Endothelial cell of umbilical vein (primary cell): ENCODE measurements around the gene MAPK8IP2. TPM values are rescaled to one million over a fixed set of nuclear protein-coding genes. Genes with fewer than 3 reads are reported as not detected.
A peak's percentile ranks its signal among the peaks of the same experiment; 100 is the strongest.

ENCODE experiments used
- BruUV-seq: library from RNA; stranded (reverse); fragments of 400-500 nt; replicated peaks from 2 replicates; lab custom pipeline; 2021; lab: Mats Ljungman, UMichigan
- CTCF ChIA-PET: fragments of 300-600, 350-600 bp; sonication (Branson Sonifier 250); formaldehyde crosslinking; loops from one replicate; lab custom pipeline; 2021; ENCODE audit warnings: antibody characterized with exemption, inconsistent platforms; lab: Charles Lee
- POLR2A ChIA-PET: fragments of 300-600, 350-600 bp; sonication (Branson Sonifier 250); formaldehyde crosslinking; loops from one replicate; lab custom pipeline; 2021; ENCODE audit warnings: antibody characterized with exemption, inconsistent platforms; lab: Charles Lee
- DNase-seq: peaks from one replicate; pipeline ENCODE4 v3.0.0-alpha.2; 2011; ENCODE audit warnings: low read depth, low spot score
- FAIRE-seq: peaks from 2 replicates; lab custom pipeline; 2011; peaks lifted over from hg19 to GRCh38; lab: Jason Lieb, UNC
- H2AFZ ChIP-seq: 2 replicates; pipeline ENCODE4 v1.6.0; 2012; ENCODE audit warnings: low read depth, low read length, control low read depth, inconsistent platforms
- H3K27ac ChIP-seq: 2 replicates; pipeline ENCODE4 v1.5.1; 2011; ENCODE audit warnings: low read depth, mild to moderate bottlenecking, control low read depth, low read length, moderate library complexity; ENCODE audit not compliant: insufficient read depth
- H3K27me3 ChIP-seq, 2 experiments: 2 replicates each; pipeline versions ENCODE4 v1.6.0 to v1.6.1; 2011; ENCODE audit warnings: low read length in 2 of 2, mixed read lengths in 1 of 2; ENCODE audit not compliant: control insufficient read depth in 2 of 2, insufficient read depth in 2 of 2
- H3K36me3 ChIP-seq, 2 experiments: 2 replicates in 1 of 2; 3 replicates in 1 of 2; pipeline ENCODE4 v1.5.1; 2011; ENCODE audit warnings: low read length in 2 of 2, mild to moderate bottlenecking in 1 of 2, moderate library complexity in 1 of 2; ENCODE audit not compliant: control insufficient read depth in 2 of 2, insufficient read depth in 2 of 2; ENCODE audit errors: extremely low read depth in 1 of 2
- H3K4me1 ChIP-seq: 3 replicates; pipeline ENCODE4 v1.5.1; 2011; ENCODE audit warnings: mild to moderate bottlenecking, low read length; ENCODE audit not compliant: control insufficient read depth, insufficient read depth; ENCODE audit errors: extremely low read depth
- H3K4me2 ChIP-seq: 2 replicates; pipeline ENCODE4 v1.6.1; 2011; ENCODE audit warnings: low read length, control low read depth, mixed read lengths; ENCODE audit not compliant: insufficient read depth
- H3K4me3 ChIP-seq, 3 experiments: fragments of 200-600 bp in 1 of 3; sonication (generic), shearing (Covaris generic) in 1 of 3; replicated peaks in 1 of 3; 2 replicates each; pipeline ENCODE4 v1.5.1; 2011 to 2016; ENCODE audit warnings: control low read depth in 3 of 3, low read length in 3 of 3, mild to moderate bottlenecking in 2 of 3, inconsistent platforms in 1 of 3, low read depth in 1 of 3, moderate library complexity in 1 of 3; ENCODE audit not compliant: insufficient read depth in 1 of 3
- H3K79me2 ChIP-seq: 2 replicates; pipeline ENCODE4 v1.6.0; 2012; ENCODE audit warnings: low read length, inconsistent platforms; ENCODE audit not compliant: control insufficient read depth, insufficient read depth
- H3K9ac ChIP-seq: replicated peaks from 2 replicates; pipeline ENCODE3; 2011; ENCODE audit warnings: low read length, control low read depth; ENCODE audit not compliant: insufficient read depth; ENCODE audit errors: extremely low read depth
- H3K9me1 ChIP-seq: replicated peaks from 3 replicates; pipeline ENCODE4 v1.6.0; 2011; ENCODE audit warnings: mild to moderate bottlenecking, low read length; ENCODE audit not compliant: control insufficient read depth, insufficient read depth; ENCODE audit errors: extremely low read depth
- H3K9me3 ChIP-seq: replicated peaks from 2 replicates; pipeline ENCODE4 v1.5.1; 2012; ENCODE audit warnings: low read length, inconsistent platforms; ENCODE audit not compliant: control insufficient read depth, insufficient read depth
- H4K20me1 ChIP-seq: replicated peaks from 2 replicates; pipeline ENCODE3; 2011; ENCODE audit warnings: mild to moderate bottlenecking, low read length; ENCODE audit not compliant: control insufficient read depth, insufficient read depth; ENCODE audit errors: extremely low read depth
- CTCF ChIP-seq, 2 donors: IDR thresholded peaks; 1 replicate in 1 of 2; 2 replicates in 1 of 2; pipeline ENCODE4 v1.5.1; 2011; ENCODE audit warnings: low read length in 2 of 2, mild to moderate bottlenecking in 2 of 2, moderate library complexity in 2 of 2, control low read depth in 1 of 2, inconsistent platforms in 1 of 2, low read depth in 1 of 2; ENCODE audit not compliant: insufficient read depth in 1 of 2; ENCODE audit errors: extremely low read depth in 1 of 2
- EZH2 ChIP-seq: IDR thresholded peaks from 2 replicates; pipeline ENCODE4 v1.6.1; 2012; ENCODE audit warnings: borderline replicate concordance, low read depth, mild to moderate bottlenecking, moderate library complexity, low read length, inconsistent platforms; ENCODE audit not compliant: severe bottlenecking
- FOS ChIP-seq: IDR thresholded peaks from 2 replicates; pipeline ENCODE4 v1.6.1; 2011; ENCODE audit warnings: mild to moderate bottlenecking, low read length, moderate library complexity, borderline replicate concordance; ENCODE audit not compliant: insufficient read depth
- GATA2 ChIP-seq: IDR thresholded peaks from 2 replicates; pipeline ENCODE4 v1.7.0; 2011; ENCODE audit warnings: low read depth, mild to moderate bottlenecking, moderate library complexity, mixed read lengths, low read length; ENCODE audit not compliant: insufficient read length, insufficient read depth
- JUN ChIP-seq: IDR thresholded peaks from 2 replicates; pipeline ENCODE4 v1.6.1; 2011; ENCODE audit warnings: borderline replicate concordance, low read depth; ENCODE audit not compliant: insufficient read length, insufficient read depth
- MAX ChIP-seq: IDR thresholded peaks from 2 replicates; pipeline ENCODE4 v1.6.1; 2011; ENCODE audit not compliant: insufficient read depth, insufficient read length
- MYC ChIP-seq: IDR thresholded peaks from one replicate; pipeline ENCODE4 v1.6.1; 2011; ENCODE audit warnings: mild to moderate bottlenecking, low read depth, low read length
- POLR2A ChIP-seq: IDR thresholded peaks from 2 replicates; pipeline ENCODE4 v1.6.1; 2012; ENCODE audit warnings: low read depth, mild to moderate bottlenecking, control low read depth, low read length
- POLR2AphosphoS5 ChIP-seq: IDR thresholded peaks from 2 replicates; pipeline ENCODE4 v1.6.1; 2012; ENCODE audit warnings: low read depth, mild to moderate bottlenecking, control low read depth, low read length, moderate library complexity; ENCODE audit not compliant: insufficient read depth
- dilution Hi-C: fragments of 300-500 bp; cut with MboI; formaldehyde crosslinking; loops from one replicate; pipeline ENCODE4 v1.15.0; 2019; ENCODE audit warnings: low sequenced_read_pairs; ENCODE audit not compliant: extremely low pct_ligation_motif_present
- intact Hi-C: fragments of 100-400 bp; cut with micrococcal nuclease; formaldehyde crosslinking; loops from one replicate; pipeline ENCODE4 v1.10.0; 2022
- polyA plus RNA-seq, 4 experiments: library from polyadenylated mRNA; depleted of rRNA in 3 of 4; stranded (reverse) in 3 of 4; unstranded in 1 of 4; fragments of >200 nt; gene quantifications; 2 replicates each; pipeline versions ENCODE4 v1.2.1 to v1.2.3, GENCODE V29; 2011 to 2012; ENCODE audit warnings: missing spikeins in 1 of 4
- total RNA-seq: library from RNA; stranded (reverse); gene quantifications from 2 replicates; pipeline ENCODE4 v1.2.3, GENCODE V29; 2021

Gene MAPK8IP2
- total and polyA plus RNA-seq, 2 donors (not counting 3 experiments of a cell fraction or from before 2014, with no cell fraction given) = 0.21 to 0.31 TPM

GRCh38 chr22:50640857-50641647 lies 40.5 kb downstream of the MAPK8IP2 start:
- dilution Hi-C loops (no loop called here), intact Hi-C loops (loop anchor here (2.0 to 5.0 kb wide), 3 partner anchors 16 to 51 kb away; partner anchors contain the start of gene SHANK3)
- ChIA-PET POLR2A (interaction anchor here (0.5 to 1.2 kb wide), 4 partner anchors 16 to 44 kb away, joined by 3 to 7 read pairs (median 4); partner anchors contain the start of gene SHANK3), CTCF (interaction anchor here (0.9 to 5.2 kb wide), 22 partner anchors 8 to 75 kb away, joined by 3 to 64 read pairs (median 8); partner anchors contain the start of genes ARSA and SHANK3)
- no peaks in the 10 kb centered on the region for H3K36me3 ChIP-seq
- peak overlapping the region; percentile 55 for H2AFZ ChIP-seq
- H3K4me1 ChIP-seq = peaks cover 14% of the 10 kb centered on the region
- peak overlapping the region; percentile 25 for H3K27ac ChIP-seq
- no peaks in the 10 kb centered on the region for H3K9me1 ChIP-seq
- H3K27me3 ChIP-seq = peaks cover 23 to 24% of the 10 kb centered on the region in 2 experiments
- no peaks in the 10 kb centered on the region for H4K20me1 ChIP-seq
- TF ChIP-seq EZH2 = no peak
- TF ChIP-seq POLR2A = no peak
- no peak for TF ChIP-seq GATA2
- no peak for TF ChIP-seq POLR2AphosphoS5
- TF ChIP-seq CTCF (IDR thresholded peaks at IDR 0.05; ENCODE audit: extremely low read depth in 1 of 2, insufficient read depth in 1 of 2, low read depth in 1 of 2, low read length in 2 of 2) = no peak
- no peak for TF ChIP-seq FOS
- TF ChIP-seq MYC = no peak
- no peak for TF ChIP-seq JUN
- no peak for TF ChIP-seq MAX
- no peak overlapping the region for H3K9ac ChIP-seq
- DNase-seq (no peak), FAIRE-seq (peak; percentile 31)
- H3K4me3 ChIP-seq = no peak overlapping the region
- H3K79me2 ChIP-seq = no peaks in the 10 kb centered on the region
- BruUV-seq = no TSS peak
- no peak overlapping the region for H3K4me2 ChIP-seq
- H3K9me3 ChIP-seq = no peaks in the 10 kb centered on the region
